Stomach (tissue), 9 donors: ENCODE results near the gene CELF4. TPM values are rescaled to one million over a fixed set of nuclear protein-coding genes. Genes with fewer than 3 reads are reported as not detected.
A peak's percentile ranks its signal among the peaks of the same experiment; 100 is the strongest.
"Not testable (repeated sequence)": the region's sequence is repeated elsewhere in the genome, so short reads cannot be mapped to it uniquely, and the experiment has no call there.

ENCODE experiments used
- DNase-seq, 2 donors: peaks; one replicate each; pipeline versions ENCODE4 v3.0.0 to v3.0.0-alpha.2; 2013 to 2019
- H3K27ac ChIP-seq, 5 donors: fragments of 200-600 bp in 4 of 5; sonication (generic) in 4 of 5; one replicate each; pipeline ENCODE4 v1.5.1; 2013 to 2019; ENCODE audit warnings: mild to moderate bottlenecking in 1 of 5, moderate library complexity in 1 of 5
- H3K27me3 ChIP-seq, 3 donors: fragments of 200-600 bp; sonication (generic); one replicate each; pipeline ENCODE4 v1.5.1; 2017 to 2019; ENCODE audit warnings: mixed run types in 1 of 3
- H3K36me3 ChIP-seq, 4 donors: fragments of 200-600 bp; sonication (generic); 1 replicate in 3 of 4; 2 replicates in 1 of 4; pipeline ENCODE4 v1.5.1; 2016 to 2019
- H3K4me1 ChIP-seq, 4 donors: fragments of 200-600 bp; sonication (generic); one replicate each; pipeline ENCODE4 v1.5.1; 2016 to 2019
- H3K4me3 ChIP-seq, 4 donors: fragments of 200-600 bp; sonication (generic) in 3 of 4; one replicate each; pipeline ENCODE4 v1.5.1; 2016 to 2019; ENCODE audit warnings: mild to moderate bottlenecking in 1 of 4
- H3K9me3 ChIP-seq, 4 donors: fragments of 200-600 bp; sonication (generic); one replicate each; pipeline ENCODE4 v1.5.1; 2016 to 2019
- EP300 ChIP-seq: sonication (generic); formaldehyde crosslinking; IDR thresholded peaks from one replicate; pipeline ENCODE4 v1.6.1; 2017; ENCODE audit warnings: antibody characterized with exemption
- POLR2A ChIP-seq, 4 donors: fragments of 450-650 bp; IDR thresholded peaks; one replicate each; pipeline ENCODE4 v1.6.1; 2016; ENCODE audit warnings: antibody characterized with exemption in 4 of 4, control low read depth in 2 of 4, mild to moderate bottlenecking in 1 of 4, moderate library complexity in 1 of 4
- POLR2AphosphoS5 ChIP-seq, 3 donors: sonication (generic); formaldehyde crosslinking; IDR thresholded peaks; one replicate each; pipeline ENCODE4 v1.6.1; 2016; ENCODE audit warnings: antibody characterized with exemption in 3 of 3
- WGBS, 5 donors: extraction: QIAGEN DNeasy Blood & Tissue Kit in 3 of 5; methylation state at CpG; one replicate each; pipeline versions ENCODE4 v1.1.5 to v1.1.7; 2013 to 2018; 5-methylcytosine and 5-hydroxymethylcytosine counted together
- intact Hi-C: fragments of 100-400 bp; cut with DNase I; formaldehyde crosslinking; loops from one replicate; pipeline ENCODE4 v1.15.1; 2023; ENCODE audit warnings: low total_unique reads
- polyA plus RNA-seq, 3 donors: library from polyadenylated mRNA; stranded (reverse); fragments of 200-250 nt; gene quantifications; one replicate each; pipeline ENCODE4 v1.2.3, GENCODE V29; 2013
- total RNA-seq, 5 donors: library from RNA; depleted of rRNA; stranded (reverse); fragments of >200 nt; gene quantifications; one replicate each; pipeline versions ENCODE4 v1.1.0 to v1.2.3, GENCODE V29; 2014 to 2016
- TF ChIP-seq, protein P1 (sequence below), 7 experiments: fragments of 450-650 bp in 4 of 7; fragments of 200-600 bp in 3 of 7; sonication (generic) in 3 of 7; IDR thresholded peaks; one replicate each; pipeline ENCODE4 v1.5.1; 2016 to 2019; ENCODE audit warnings: antibody characterized with exemption in 7 of 7, control low read depth in 2 of 7, mild to moderate bottlenecking in 1 of 7
- donor health status: healthy with polysubstance abuse.
- donor health status: Bipolar disorder and iron deficiency.
- donor health status: healthy.

Gene CELF4
- total and polyA plus RNA-seq, 8 donors = 0.93 to 2.4 (median 1.8) TPM; not detected in 2

DNA sequence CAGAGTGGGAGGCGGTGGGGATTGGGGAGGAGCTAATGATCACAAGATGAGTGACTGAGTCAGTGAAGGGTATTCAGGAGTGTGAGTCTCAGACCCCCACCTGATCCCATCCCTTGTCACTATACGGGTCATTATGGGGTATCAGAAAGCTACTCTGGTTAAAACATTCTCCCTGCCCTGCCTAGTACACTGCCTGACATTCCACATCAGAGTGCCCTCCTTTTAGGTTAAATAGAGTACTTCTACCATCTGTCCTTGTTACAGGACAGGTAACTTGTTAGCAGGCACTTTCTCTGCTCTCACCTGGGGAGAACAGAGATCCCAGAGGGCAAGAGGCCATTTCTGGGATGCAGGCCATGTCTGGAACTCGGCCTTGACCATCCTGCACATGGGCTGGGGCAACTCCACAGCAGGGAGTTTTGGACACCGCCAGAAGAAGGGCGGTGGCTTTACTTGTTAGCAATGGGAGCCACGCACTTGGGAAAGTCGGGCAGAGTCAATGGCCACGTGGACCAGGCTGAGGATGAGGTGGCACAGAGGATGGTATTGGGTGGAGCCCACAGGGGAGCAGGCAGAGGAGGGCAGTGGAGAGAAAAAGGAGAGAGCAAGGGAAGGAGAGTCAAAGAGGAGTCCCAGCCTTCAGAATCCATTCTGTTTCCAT is 98.5 kb downstream of the CELF4 start:
- no peak overlapping the region for H3K27ac ChIP-seq
- no peak for DNase-seq
- no peak for TF ChIP-seq EP300
- no peaks in the 10 kb centered on the region for H3K36me3 ChIP-seq
- H3K9me3 ChIP-seq = no peaks in the 10 kb centered on the region
- 73 to 79% (median 75%) methylated on average over 8 of the region's 8 CpGs for WGBS, 5 donors
- intact Hi-C loops = no loop called here
- no peak overlapping the region for H3K4me3 ChIP-seq
- no peaks in the 10 kb centered on the region for H3K4me1 ChIP-seq
- H3K27me3 ChIP-seq = peaks cover 0 to 44% (median 0%) of the 10 kb centered on the region in 3 donors

- Histone ChIP-seq H3K27ac (no peak overlapping the region), H3K4me1 (no peaks in the 10 kb centered on the region), H3K36me3 (no peaks in the 10 kb centered on the region), H3K27me3 (peaks cover 0 to 36% (median 0%) of the 10 kb centered on the region in 3 donors), H3K4me3 (no peak overlapping the region), H3K9me3 (no peaks in the 10 kb centered on the region)
- peak in 1 of 2 donors; percentile 74 for DNase-seq
- intact Hi-C loops = no loop called here
- TF ChIP-seq EP300 (no peak), POLR2AphosphoS5 (IDR thresholded peaks at IDR 0.05) (no peak), POLR2A (IDR thresholded peaks at IDR 0.05) (no peak)
- TF ChIP-seq, protein P1, sequence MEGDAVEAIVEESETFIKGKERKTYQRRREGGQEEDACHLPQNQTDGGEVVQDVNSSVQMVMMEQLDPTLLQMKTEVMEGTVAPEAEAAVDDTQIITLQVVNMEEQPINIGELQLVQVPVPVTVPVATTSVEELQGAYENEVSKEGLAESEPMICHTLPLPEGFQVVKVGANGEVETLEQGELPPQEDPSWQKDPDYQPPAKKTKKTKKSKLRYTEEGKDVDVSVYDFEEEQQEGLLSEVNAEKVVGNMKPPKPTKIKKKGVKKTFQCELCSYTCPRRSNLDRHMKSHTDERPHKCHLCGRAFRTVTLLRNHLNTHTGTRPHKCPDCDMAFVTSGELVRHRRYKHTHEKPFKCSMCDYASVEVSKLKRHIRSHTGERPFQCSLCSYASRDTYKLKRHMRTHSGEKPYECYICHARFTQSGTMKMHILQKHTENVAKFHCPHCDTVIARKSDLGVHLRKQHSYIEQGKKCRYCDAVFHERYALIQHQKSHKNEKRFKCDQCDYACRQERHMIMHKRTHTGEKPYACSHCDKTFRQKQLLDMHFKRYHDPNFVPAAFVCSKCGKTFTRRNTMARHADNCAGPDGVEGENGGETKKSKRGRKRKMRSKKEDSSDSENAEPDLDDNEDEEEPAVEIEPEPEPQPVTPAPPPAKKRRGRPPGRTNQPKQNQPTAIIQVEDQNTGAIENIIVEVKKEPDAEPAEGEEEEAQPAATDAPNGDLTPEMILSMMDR (IDR thresholded peaks at IDR 0.05) = no peak
- WGBS, 5 donors = 18 to 46% (median 33%) methylated on average over 8 of the region's 8 CpGs
Observed at GRCh38 chr18:37465958-37466357, 99.6 kb downstream of the CELF4 start.

DNA sequence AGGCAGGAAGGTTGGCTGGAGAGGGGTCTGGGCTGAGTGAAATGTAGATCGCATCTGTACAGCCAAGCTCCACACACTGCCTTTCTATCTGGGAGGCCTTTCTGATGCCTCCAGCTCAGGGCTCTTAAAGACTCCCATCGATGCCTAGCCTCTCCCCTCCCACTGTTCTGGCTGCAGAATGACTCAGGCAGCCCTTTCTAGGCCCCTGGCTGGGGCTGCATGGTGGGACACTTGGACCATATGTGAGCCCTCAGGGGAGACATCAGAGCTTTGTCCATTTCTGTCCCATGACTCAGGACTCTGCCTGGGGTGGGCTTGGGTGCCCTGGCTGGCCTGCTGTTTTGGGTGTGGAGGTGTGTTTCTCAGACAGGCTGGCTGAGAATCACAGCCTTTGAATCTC is 101.3 kb downstream of the CELF4 start:
- WGBS, 5 donors = 51 to 62% (median 59%) methylated on average over 2 of the region's 2 CpGs
- Histone ChIP-seq H3K27me3 (peaks cover 0 to 24% (median 0%) of the 10 kb centered on the region in 3 donors), H3K27ac (no peak overlapping the region), H3K4me1 (no peaks in the 10 kb centered on the region), H3K9me3 (no peaks in the 10 kb centered on the region), H3K36me3 (no peaks in the 10 kb centered on the region), H3K4me3 (no peak overlapping the region)
- intact Hi-C loops = no loop called here
- DNase-seq = no peak
- TF ChIP-seq EP300 (no peak), POLR2A (IDR thresholded peaks at IDR 0.05) (no peak)
- TF ChIP-seq, protein P1 (IDR thresholded peaks at IDR 0.05) = no peak

DNA sequence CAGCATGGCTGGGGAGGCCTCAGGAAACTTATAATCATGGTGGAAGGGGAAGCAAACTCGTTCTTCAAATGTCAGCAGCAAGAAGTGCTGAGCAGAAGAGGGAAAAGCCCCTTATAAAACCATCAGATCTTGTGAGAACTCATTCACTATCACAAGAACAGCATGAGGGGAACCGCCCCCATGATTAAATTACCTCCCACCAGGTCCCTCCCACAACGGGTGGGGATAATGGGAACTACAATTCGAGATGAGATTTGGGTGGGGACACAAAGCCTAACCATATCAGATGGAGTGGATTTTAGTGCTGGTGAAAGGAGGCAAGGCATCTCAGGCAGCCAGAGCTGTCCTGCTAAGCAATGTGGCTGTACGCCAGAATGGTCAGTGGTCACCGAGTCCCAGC is 104.3 kb downstream of the CELF4 start:
- H3K27ac ChIP-seq, H3K36me3 ChIP-seq, H3K9me3 ChIP-seq, intact Hi-C loops, H3K4me3 ChIP-seq, DNase-seq, H3K4me1 ChIP-seq: not testable (repeated sequence)
- H3K27me3 ChIP-seq = peaks cover 0 to 11% (median 0%) of the 10 kb centered on the region in 3 donors
- 66 to 73% (median 69%) methylated on average over 6 of the region's 6 CpGs for WGBS, 5 donors

DNA sequence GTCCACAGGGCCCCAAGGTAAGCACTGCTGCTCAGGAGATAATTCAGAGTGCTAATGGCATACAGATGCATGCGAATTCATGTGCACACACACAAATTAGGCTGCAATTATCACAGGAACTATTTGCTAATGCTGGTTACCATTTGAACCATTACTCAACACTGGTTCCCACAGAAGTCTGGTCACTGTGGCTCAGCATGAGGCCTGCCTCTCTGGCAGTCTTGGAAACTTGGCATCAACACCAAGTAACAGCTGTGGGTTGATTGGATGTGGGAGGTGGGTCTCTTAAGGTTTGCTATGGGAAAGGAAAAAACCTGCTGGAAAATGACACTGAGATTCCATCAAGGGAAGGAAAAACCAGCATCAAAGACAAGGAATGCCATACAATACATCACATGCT is 105.0 kb downstream of the CELF4 start:
- no peak overlapping the region for H3K4me3 ChIP-seq
- 32 to 73% (median 57%) methylated on average over 1 of the region's 1 CpG for WGBS, 5 donors
- no peaks in the 10 kb centered on the region for H3K36me3 ChIP-seq
- intact Hi-C loops = no loop called here
- no peak for DNase-seq
- H3K27ac ChIP-seq = no peak overlapping the region
- H3K9me3 ChIP-seq = no peaks in the 10 kb centered on the region
- peaks cover 0 to 5% (median 0%) of the 10 kb centered on the region in 3 donors for H3K27me3 ChIP-seq
- H3K4me1 ChIP-seq = no peaks in the 10 kb centered on the region
- no peak for TF ChIP-seq EP300
- TF ChIP-seq, protein P1 (IDR thresholded peaks at IDR 0.05) = no peak
- no peak for TF ChIP-seq POLR2A (IDR thresholded peaks at IDR 0.05)
- TF ChIP-seq POLR2AphosphoS5 (IDR thresholded peaks at IDR 0.05) = no peak
